Uterus (tissue), 4 donors: Measurements from ENCODE around the gene PPP1R16B. TPM values are rescaled to one million over a fixed set of nuclear protein-coding genes. Genes with fewer than 3 reads are reported as not detected.

Source experiments
- DNase-seq, 2 donors: peaks; one replicate each; pipeline ENCODE4 v3.0.0-alpha.2; 2019 to 2020
- H3K27ac ChIP-seq, 2 donors: fragments of 200-600 bp; sonication (generic); 1 replicate in 1 of 2; 2 replicates in 1 of 2; pipeline ENCODE4 v1.5.1; 2016 to 2018
- H3K27me3 ChIP-seq, 2 donors: fragments of 200-600 bp; sonication (generic); one replicate each; pipeline ENCODE4 v1.5.1; 2018 to 2019; ENCODE audit warnings: control low read depth in 1 of 2
- H3K36me3 ChIP-seq, 2 donors: fragments of 200-600 bp; sonication (generic); one replicate each; pipeline ENCODE4 v1.5.1; 2019; ENCODE audit warnings: control low read depth in 1 of 2
- H3K4me1 ChIP-seq, 2 donors: fragments of 200-600 bp; sonication (generic); one replicate each; pipeline ENCODE4 v1.5.1; 2018 to 2019; ENCODE audit warnings: control low read depth in 1 of 2
- H3K4me3 ChIP-seq, 2 donors: fragments of 200-600 bp; sonication (generic); 1 replicate in 1 of 2; 2 replicates in 1 of 2; pipeline ENCODE4 v1.5.1; 2018 to 2019; ENCODE audit warnings: mild to moderate bottlenecking in 1 of 2
- H3K9me3 ChIP-seq, 2 donors: fragments of 200-600 bp; sonication (generic); one replicate each; pipeline ENCODE4 v1.5.1; 2019; ENCODE audit warnings: control low read depth in 1 of 2
- POLR2A ChIP-seq, 2 donors: fragments of 450-650 bp; IDR thresholded peaks; one replicate each; pipeline ENCODE4 v1.6.1; 2016; ENCODE audit warnings: antibody characterized with exemption in 2 of 2, mild to moderate bottlenecking in 1 of 2, moderate library complexity in 1 of 2
- intact Hi-C: fragments of 100-400 bp; cut with DNase I; formaldehyde crosslinking; loops from one replicate; pipeline ENCODE4 v1.15.1; 2023; ENCODE audit warnings: low total_unique reads
- total RNA-seq, 4 donors: library from RNA; depleted of rRNA in 3 of 4; stranded (reverse); fragments of >200 nt in 3 of 4; gene quantifications; one replicate each; pipeline versions ENCODE4 v1.1.0 to v1.2.4, GENCODE V29; 2014 to 2023
- TF ChIP-seq, protein P1 (sequence below), 4 experiments: fragments of 200-600 bp in 2 of 4; fragments of 450-650 bp in 2 of 4; sonication (generic) in 2 of 4; IDR thresholded peaks; one replicate each; pipeline ENCODE4 v1.5.1; 2016 to 2019; ENCODE audit warnings: antibody characterized with exemption in 4 of 4, mild to moderate bottlenecking in 2 of 4, moderate library complexity in 1 of 4
- donor health status: DM: yes; HTN: yes; CAD: no.

PPP1R16B gene
- 10 to 100 TPM in 3 of 4 donors, 1 to 10 TPM in 1; 7.6 to 15.8 (median 12.5) TPM for total RNA-seq

DNA sequence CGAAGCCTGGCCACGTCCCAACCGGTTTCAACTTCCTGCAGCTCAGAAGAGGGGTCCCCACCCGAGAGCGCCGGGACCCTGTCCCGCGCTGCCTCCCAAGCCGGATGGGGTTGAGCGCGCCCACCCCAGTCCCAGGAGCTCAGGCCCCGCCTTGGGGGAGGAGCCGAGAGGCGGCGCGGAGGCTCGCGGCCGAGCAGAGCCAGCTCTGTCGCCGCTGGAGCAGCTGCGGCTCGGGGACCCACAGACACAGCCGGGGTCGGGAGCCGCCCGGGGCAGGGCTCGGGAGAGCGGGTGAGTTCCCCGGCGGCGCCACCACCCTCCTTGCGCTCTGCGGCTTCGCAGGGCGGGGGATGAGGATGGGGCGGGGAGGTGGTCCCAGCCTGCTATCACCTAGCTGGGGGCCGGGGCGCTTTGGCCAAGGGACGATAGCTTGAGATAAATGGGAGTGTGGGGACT lies at the start of gene PPP1R16B:
Gene PPP1R16B (plus strand): TSS at position 196 of the 456 bp plus-strand sequence. CDS start 30,229 bp downstream, outside the sequence.
- peak in 1 of 2 donors; percentile 30 for DNase-seq
- peaks cover 5 to 7% of the 10 kb centered on the region in 2 donors for H3K27me3 ChIP-seq
- intact Hi-C loops, result loop anchor here (10.0 kb wide), 1 partner anchor 89 kb away; no protein-coding TSS in a partner anchor

DNA sequence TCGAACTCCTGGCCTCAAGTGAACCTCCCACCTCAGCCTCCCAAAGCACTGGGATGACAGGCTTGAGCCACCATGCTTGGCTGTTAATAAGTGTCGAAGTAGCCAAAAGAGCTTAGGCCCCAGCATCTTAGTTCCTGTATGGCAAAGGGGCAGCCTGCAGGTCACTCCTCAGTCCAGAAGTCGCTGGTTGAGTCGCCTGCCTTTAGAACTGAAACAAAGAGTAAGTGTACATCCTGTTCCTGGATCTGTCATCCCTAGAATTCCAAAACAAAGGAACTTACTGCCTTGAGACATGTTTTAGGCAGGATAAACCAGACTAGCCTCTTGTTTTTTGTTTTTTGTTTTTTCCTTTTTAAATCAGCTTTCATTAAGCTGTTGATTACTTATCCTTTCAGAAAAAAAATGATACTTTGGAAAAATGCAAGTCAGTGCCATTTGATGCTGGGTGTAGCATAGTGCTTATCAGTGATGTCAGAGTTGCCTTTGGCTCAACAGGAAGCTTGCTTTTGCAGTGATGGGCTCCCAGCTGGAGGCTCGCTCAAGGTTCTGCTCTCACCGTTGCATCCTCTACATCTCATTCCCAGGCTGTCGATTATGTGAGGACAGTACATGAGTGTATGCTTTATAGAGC lies 48.2 kb upstream of the PPP1R16B start:
- no peak overlapping the region for H3K4me3 ChIP-seq
- no peaks in the 10 kb centered on the region for H3K36me3 ChIP-seq
- no peaks in the 10 kb centered on the region for H3K9me3 ChIP-seq
- no peak for DNase-seq
- H3K27ac ChIP-seq, result no peak overlapping the region
- intact Hi-C loops, result no loop called here
- no peaks in the 10 kb centered on the region for H3K27me3 ChIP-seq
- no peaks in the 10 kb centered on the region for H3K4me1 ChIP-seq
- TF ChIP-seq POLR2A (IDR thresholded peaks at IDR 0.05), result no peak
- TF ChIP-seq, protein P1, sequence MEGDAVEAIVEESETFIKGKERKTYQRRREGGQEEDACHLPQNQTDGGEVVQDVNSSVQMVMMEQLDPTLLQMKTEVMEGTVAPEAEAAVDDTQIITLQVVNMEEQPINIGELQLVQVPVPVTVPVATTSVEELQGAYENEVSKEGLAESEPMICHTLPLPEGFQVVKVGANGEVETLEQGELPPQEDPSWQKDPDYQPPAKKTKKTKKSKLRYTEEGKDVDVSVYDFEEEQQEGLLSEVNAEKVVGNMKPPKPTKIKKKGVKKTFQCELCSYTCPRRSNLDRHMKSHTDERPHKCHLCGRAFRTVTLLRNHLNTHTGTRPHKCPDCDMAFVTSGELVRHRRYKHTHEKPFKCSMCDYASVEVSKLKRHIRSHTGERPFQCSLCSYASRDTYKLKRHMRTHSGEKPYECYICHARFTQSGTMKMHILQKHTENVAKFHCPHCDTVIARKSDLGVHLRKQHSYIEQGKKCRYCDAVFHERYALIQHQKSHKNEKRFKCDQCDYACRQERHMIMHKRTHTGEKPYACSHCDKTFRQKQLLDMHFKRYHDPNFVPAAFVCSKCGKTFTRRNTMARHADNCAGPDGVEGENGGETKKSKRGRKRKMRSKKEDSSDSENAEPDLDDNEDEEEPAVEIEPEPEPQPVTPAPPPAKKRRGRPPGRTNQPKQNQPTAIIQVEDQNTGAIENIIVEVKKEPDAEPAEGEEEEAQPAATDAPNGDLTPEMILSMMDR (IDR thresholded peaks at IDR 0.05), result no peak

More for the DNA sequence above, at the start of gene PPP1R16B:
- Histone ChIP-seq H3K9me3 (no peaks in the 10 kb centered on the region), H3K27ac (peak within 1 kb of the TSS; percentile 52 to 71), H3K4me3 (peak within 1 kb of the TSS; percentile 35 to 48), H3K36me3 (no peaks in the 10 kb centered on the region), H3K4me1 (peaks cover 0 to 17% of the 10 kb centered on the region in 2 donors)
- TF ChIP-seq, protein P1 (IDR thresholded peaks at IDR 0.05), result no peak
- peak; percentile 34 to 38 for TF ChIP-seq POLR2A (IDR thresholded peaks at IDR 0.05)

DNA sequence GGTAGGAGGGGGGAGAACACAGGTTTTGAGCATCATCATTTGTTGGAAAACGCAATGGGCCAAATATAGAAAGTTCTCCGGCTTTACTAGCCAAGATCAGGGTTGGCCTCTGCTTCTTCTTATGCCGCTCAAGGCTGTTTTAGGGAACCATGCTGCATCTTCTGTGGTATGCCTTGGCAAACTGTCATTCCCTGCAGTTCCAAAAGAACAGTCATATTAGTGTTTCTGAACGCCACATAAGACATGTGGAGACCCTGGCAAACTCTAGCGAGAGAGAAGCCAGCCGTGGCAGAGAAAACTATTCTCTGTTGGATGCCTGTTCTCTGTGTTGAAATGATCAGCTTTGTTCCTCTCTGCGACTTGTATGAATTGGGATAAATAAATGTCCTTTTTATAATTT lies 46.4 kb upstream of the PPP1R16B start:
- Histone ChIP-seq H3K27ac (no peak overlapping the region), H3K27me3 (no peaks in the 10 kb centered on the region), H3K4me1 (no peaks in the 10 kb centered on the region), H3K36me3 (no peaks in the 10 kb centered on the region), H3K9me3 (no peaks in the 10 kb centered on the region), H3K4me3 (no peak overlapping the region)
- intact Hi-C loops, result no loop called here
- no peak for TF ChIP-seq POLR2A (IDR thresholded peaks at IDR 0.05)
- TF ChIP-seq, protein P1 (IDR thresholded peaks at IDR 0.05), result no peak
- DNase-seq, result no peak

DNA sequence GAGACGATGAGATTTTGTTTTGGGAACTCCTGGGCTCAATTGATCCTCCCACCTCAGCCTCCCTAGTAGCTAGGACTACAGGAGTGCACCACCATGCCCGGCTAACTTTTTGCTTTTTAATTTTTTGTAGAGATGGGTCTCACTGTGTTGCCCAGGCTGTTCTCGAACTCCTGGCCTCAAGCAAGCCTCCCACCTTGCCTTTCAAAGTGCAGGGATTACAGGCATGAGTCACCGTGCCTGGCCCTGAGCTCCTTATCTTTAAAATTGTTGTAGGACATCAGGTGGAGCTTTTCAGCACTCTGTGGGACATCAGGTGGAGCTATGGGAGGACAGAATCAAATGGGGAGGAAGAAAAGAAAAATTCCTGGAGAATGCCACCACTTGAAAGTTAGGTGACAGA lies 44.5 kb upstream of the PPP1R16B start:
- no peak for TF ChIP-seq POLR2A (IDR thresholded peaks at IDR 0.05)
- TF ChIP-seq, protein P1 (IDR thresholded peaks at IDR 0.05), result no peak
- no peaks in the 10 kb centered on the region for H3K9me3 ChIP-seq
- intact Hi-C loops, result no loop called here
- no peaks in the 10 kb centered on the region for H3K27me3 ChIP-seq
- no peaks in the 10 kb centered on the region for H3K36me3 ChIP-seq
- DNase-seq, result no peak
- no peak overlapping the region for H3K27ac ChIP-seq
- H3K4me1 ChIP-seq, result no peaks in the 10 kb centered on the region
- no peak overlapping the region for H3K4me3 ChIP-seq

DNA sequence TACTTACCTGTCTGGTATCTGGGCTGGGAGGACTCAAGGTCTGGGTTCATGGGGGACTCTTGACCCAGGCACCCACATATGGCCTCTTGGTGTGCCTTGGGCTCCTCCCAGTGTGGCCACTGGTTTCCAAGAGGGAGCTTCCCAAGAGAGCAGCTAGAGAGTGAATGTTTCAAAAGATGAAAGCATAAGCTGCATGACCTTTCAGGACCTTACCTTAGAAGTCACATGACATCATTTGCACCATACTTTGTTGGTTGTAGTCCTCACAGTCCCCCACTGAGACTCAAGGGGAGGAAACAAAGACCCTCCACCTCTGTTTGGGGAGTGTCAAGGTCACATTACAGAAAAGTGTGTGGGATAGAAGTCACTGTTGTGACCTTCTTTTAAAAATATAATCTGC lies 43.3 kb upstream of the PPP1R16B start:
- no peak for DNase-seq
- TF ChIP-seq, protein P1 (IDR thresholded peaks at IDR 0.05), result no peak
- TF ChIP-seq POLR2A (IDR thresholded peaks at IDR 0.05), result no peak
- intact Hi-C loops, result no loop called here
- Histone ChIP-seq H3K27ac (no peak overlapping the region), H3K4me1 (no peaks in the 10 kb centered on the region), H3K27me3 (no peaks in the 10 kb centered on the region), H3K4me3 (no peak overlapping the region), H3K36me3 (no peaks in the 10 kb centered on the region), H3K9me3 (no peaks in the 10 kb centered on the region)
